GM12878 (cell line): ENCODE results near the gene DUSP18. TPM values are rescaled to one million over a fixed set of nuclear protein-coding genes. Genes with fewer than 3 reads are reported as not detected.

Experiments
- CEBPB ChIP-seq, 2 experiments: fragments of 150-350 bp in 1 of 2; IDR thresholded peaks; 2 replicates each; pipeline ENCODE4 v1.6.1; 2012 to 2014; ENCODE audit warnings: low read depth in 2 of 2, low read length in 2 of 2, borderline replicate concordance in 1 of 2, inconsistent platforms in 1 of 2
- CREM ChIP-seq: IDR thresholded peaks from 2 replicates; pipeline ENCODE4 v1.6.1; 2014; ENCODE audit warnings: antibody characterized with exemption, low read depth
- FOXK2 ChIP-seq: fragments of 450-650 bp; IDR thresholded peaks from 2 replicates; pipeline ENCODE4 v1.6.1; 2017; ENCODE audit warnings: mild to moderate bottlenecking, moderate library complexity
- FOXM1 ChIP-seq: IDR thresholded peaks from 2 replicates; pipeline ENCODE4 v1.6.1; 2012; ENCODE audit warnings: low read depth, mild to moderate bottlenecking, inconsistent platforms, low read length, moderate library complexity
- GATAD2B ChIP-seq: fragments of 450-650 bp; conservative IDR thresholded peaks from 2 replicates; pipeline ENCODE4 v1.6.1; 2017; ENCODE audit warnings: low read depth, mild to moderate bottlenecking, moderate library complexity
- LARP7 ChIP-seq: fragments of 450-650 bp; IDR thresholded peaks from 2 replicates; pipeline ENCODE4 v1.6.1; 2017; ENCODE audit warnings: mild to moderate bottlenecking
- MTA2 ChIP-seq: fragments of 450-650 bp; IDR thresholded peaks from 2 replicates; pipeline ENCODE4 v1.6.1; 2016; ENCODE audit warnings: low read depth, mild to moderate bottlenecking, moderate library complexity
- MYB ChIP-seq: fragments of 150-350 bp; IDR thresholded peaks from 2 replicates; pipeline ENCODE4 v1.6.1; 2014; ENCODE audit warnings: mild to moderate bottlenecking, low read depth, low read length, borderline replicate concordance
- NFYA ChIP-seq: IDR thresholded peaks from 2 replicates; pipeline ENCODE4 v1.6.1; 2011; ENCODE audit warnings: low read depth, mild to moderate bottlenecking, low read length, improper control_type of control experiment, borderline replicate concordance
- PAX8 ChIP-seq: fragments of 450-650 bp; IDR thresholded peaks from 2 replicates; pipeline ENCODE4 v1.6.1; 2017; ENCODE audit warnings: mild to moderate bottlenecking, moderate library complexity
- RAD51 ChIP-seq: fragments of 450-650 bp; IDR thresholded peaks from 2 replicates; pipeline ENCODE4 v1.6.1; 2016; ENCODE audit warnings: moderate library complexity, mild to moderate bottlenecking, inconsistent platforms
- RBBP5 ChIP-seq: fragments of 200-600 bp; sonication (generic); conservative IDR thresholded peaks from 2 replicates; pipeline ENCODE4 v1.6.1; 2016
- SIN3A ChIP-seq: IDR thresholded peaks from 2 replicates; pipeline ENCODE4 v1.6.1; 2012; ENCODE audit warnings: low read depth, low read length, improper control_type of control experiment
- SIX5 ChIP-seq: IDR thresholded peaks from 2 replicates; pipeline ENCODE4 v1.6.1; 2011; ENCODE audit warnings: mild to moderate bottlenecking, low read depth, low read length, moderate library complexity; ENCODE audit not compliant: severe bottlenecking
- SMAD5 ChIP-seq: IDR thresholded peaks from 2 replicates; pipeline ENCODE4 v1.6.1; 2016; ENCODE audit warnings: antibody characterized with exemption, low read depth
- SREBF1 ChIP-seq: IDR thresholded peaks from 2 replicates; pipeline ENCODE4 v1.6.1; 2012; ENCODE audit warnings: mild to moderate bottlenecking, low read length
- SREBF2 ChIP-seq: IDR thresholded peaks from 2 replicates; pipeline ENCODE4 v1.6.1; 2012; ENCODE audit warnings: mild to moderate bottlenecking, low read length
- TARDBP ChIP-seq: IDR thresholded peaks from 2 replicates; pipeline ENCODE4 v1.6.1; 2016; ENCODE audit warnings: borderline replicate concordance
- ZNF207 ChIP-seq: fragments of 450-650 bp; IDR thresholded peaks from 2 replicates; pipeline ENCODE4 v1.6.1; 2014; ENCODE audit warnings: antibody characterized with exemption, mild to moderate bottlenecking, borderline replicate concordance
- ZNF217 ChIP-seq: fragments of 450-650 bp; IDR thresholded peaks from 2 replicates; pipeline ENCODE4 v1.6.1; 2017; ENCODE audit warnings: antibody characterized with exemption, mild to moderate bottlenecking
- ZNF274 ChIP-seq: IDR thresholded peaks from one replicate; pipeline ENCODE4 v1.8.0; 2011; ENCODE audit not compliant: insufficient read length, insufficient read depth
- ZNF384 ChIP-seq: IDR thresholded peaks from 2 replicates; pipeline ENCODE4 v1.6.1; 2012; ENCODE audit warnings: low read depth, mild to moderate bottlenecking, low read length, improper control_type of control experiment, borderline replicate concordance
- ZNF622 ChIP-seq: fragments of 450-650 bp; IDR thresholded peaks from 2 replicates; pipeline ENCODE4 v1.6.1; 2017; ENCODE audit warnings: mild to moderate bottlenecking, inconsistent platforms
- ZZZ3 ChIP-seq: IDR thresholded peaks from 2 replicates; pipeline ENCODE4 v1.6.1; 2011; ENCODE audit warnings: low read depth; ENCODE audit not compliant: control insufficient read depth, insufficient read length
- polyA plus RNA-seq, 11 experiments: library from polyadenylated mRNA; depleted of rRNA in 4 of 11; unstranded in 6 of 11; stranded (reverse) in 5 of 11; fragments of >200 nt; fragmentation: Nextera tagmentation in 4 of 11; fragmentation: Illumina TruSeq in 1 of 11; extraction: Ambion mirVana in 4 of 11; extraction: Trizol in 1 of 11; gene quantifications; 1 replicate in 1 of 11; 2 replicates in 10 of 11; pipeline versions ENCODE4 v1.2.1 to v1.2.3, GENCODE V29; 2011 to 2016; ENCODE audit warnings: inconsistent platforms in 2 of 11, missing spikeins in 2 of 11, low read depth in 1 of 11
- total RNA-seq, 4 experiments: library from RNA; depleted of rRNA in 3 of 4; stranded (reverse); fragments of >200 nt in 3 of 4; fragmentation: Illumina TruSeq in 1 of 4; extraction: Trizol in 1 of 4; gene quantifications; 2 replicates each; pipeline versions ENCODE4 v1.2.1 to v1.2.3, GENCODE V29; 2013 to 2021
- TF ChIP-seq, protein P1 (sequence below): IDR thresholded peaks from 2 replicates; pipeline ENCODE4 v1.6.1; 2011; ENCODE audit warnings: borderline replicate concordance, low read depth, mild to moderate bottlenecking, moderate library complexity, mixed read lengths, low read length; ENCODE audit not compliant: insufficient read depth; ENCODE audit errors: extremely low read length
- TF ChIP-seq, protein P2 (sequence below): fragments of 450-650 bp; IDR thresholded peaks from 2 replicates; pipeline ENCODE4 v1.6.1; 2018; ENCODE audit warnings: mild to moderate bottlenecking, low read depth, moderate library complexity; ENCODE audit not compliant: partially characterized antibody
- TF ChIP-seq, protein P3 (sequence below): fragments of 450-650 bp; IDR thresholded peaks from 2 replicates; pipeline ENCODE4 v1.6.1; 2018; ENCODE audit warnings: borderline replicate concordance, mild to moderate bottlenecking; ENCODE audit not compliant: partially characterized antibody

The DUSP18 gene
- total and polyA plus RNA-seq, 10 of the 15 experiments (the other 5 are each of a cell fraction or from before 2014, with no cell fraction given): 1.9 to 11.9 (median 7.7) TPM

DNA sequence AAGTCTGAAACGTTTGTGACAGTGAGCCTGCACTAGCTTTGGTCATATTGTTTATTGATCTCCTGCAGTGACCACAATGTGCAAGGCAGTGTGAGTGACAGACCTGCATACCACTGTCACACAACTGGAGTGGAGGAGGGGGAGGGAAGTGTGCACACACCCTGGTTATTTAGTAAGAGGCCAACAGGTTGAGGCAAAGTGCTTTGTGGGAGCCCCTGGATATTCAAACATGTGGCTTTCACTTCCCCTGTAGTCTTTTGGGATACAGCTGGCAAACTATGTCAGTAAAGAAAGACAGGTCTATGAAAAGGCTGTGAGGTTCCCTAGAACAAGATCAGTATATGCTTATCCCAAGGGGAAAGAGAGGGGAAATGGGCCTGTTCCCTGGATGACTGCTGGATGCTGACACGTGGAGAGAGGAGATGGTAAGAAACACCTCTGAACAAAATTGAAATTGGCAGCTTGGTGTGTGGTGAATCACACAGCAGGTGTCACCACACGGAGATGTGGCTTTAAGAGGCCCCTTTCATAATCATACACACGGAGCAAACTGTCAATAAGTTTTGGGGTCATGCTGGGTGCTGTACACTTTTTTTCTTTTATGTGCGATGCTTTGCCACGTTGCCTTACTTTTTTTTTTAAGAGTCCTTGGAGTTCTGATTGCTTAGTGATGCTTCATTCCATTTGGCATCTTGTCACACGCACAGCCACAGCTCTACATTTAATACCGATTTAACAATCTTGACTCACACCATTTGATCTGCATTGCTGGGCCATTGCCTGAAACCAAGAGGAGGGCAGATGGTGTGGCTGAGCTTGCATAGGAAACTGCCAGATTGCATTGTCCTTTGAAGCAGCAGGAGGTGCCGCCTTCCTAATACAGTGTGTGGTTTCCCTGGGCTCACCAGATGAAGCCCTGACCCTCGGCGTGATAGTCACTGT, 38.3 kb upstream of the DUSP18 start (continued):
- TF ChIP-seq, protein P1, sequence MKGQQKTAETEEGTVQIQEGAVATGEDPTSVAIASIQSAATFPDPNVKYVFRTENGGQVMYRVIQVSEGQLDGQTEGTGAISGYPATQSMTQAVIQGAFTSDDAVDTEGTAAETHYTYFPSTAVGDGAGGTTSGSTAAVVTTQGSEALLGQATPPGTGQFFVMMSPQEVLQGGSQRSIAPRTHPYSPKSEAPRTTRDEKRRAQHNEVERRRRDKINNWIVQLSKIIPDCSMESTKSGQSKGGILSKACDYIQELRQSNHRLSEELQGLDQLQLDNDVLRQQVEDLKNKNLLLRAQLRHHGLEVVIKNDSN: no peak
- TF ChIP-seq NFYA (no peak), ZNF217 (no peak), CREM (peak; percentile 10; the same call in 1 of the 2 replicates), SREBF2 (no peak), FOXK2 (no peak), GATAD2B (no peak), LARP7 (no peak), ZNF384 (peak; percentile 84), SIN3A (no peak), TARDBP (no peak), SREBF1 (no peak), PAX8 (no peak), FOXM1 (peak; percentile 19; the same call in 1 of the 2 replicates), ZNF207 (no peak), RAD51 (no peak), ZNF274 (no peak), RBBP5 (no peak), ZNF622 (no peak), SMAD5 (no peak), MYB (no peak), SIX5 (no peak), MTA2 (no peak; the same call in 1 of the 2 replicates), ZZZ3 (no peak), CEBPB (IDR thresholded peaks at IDR 0.05; ENCODE audit: borderline replicate concordance in 1 of 2, low read depth in 2 of 2, low read length in 2 of 2) (no peak)
- TF ChIP-seq, protein P2, sequence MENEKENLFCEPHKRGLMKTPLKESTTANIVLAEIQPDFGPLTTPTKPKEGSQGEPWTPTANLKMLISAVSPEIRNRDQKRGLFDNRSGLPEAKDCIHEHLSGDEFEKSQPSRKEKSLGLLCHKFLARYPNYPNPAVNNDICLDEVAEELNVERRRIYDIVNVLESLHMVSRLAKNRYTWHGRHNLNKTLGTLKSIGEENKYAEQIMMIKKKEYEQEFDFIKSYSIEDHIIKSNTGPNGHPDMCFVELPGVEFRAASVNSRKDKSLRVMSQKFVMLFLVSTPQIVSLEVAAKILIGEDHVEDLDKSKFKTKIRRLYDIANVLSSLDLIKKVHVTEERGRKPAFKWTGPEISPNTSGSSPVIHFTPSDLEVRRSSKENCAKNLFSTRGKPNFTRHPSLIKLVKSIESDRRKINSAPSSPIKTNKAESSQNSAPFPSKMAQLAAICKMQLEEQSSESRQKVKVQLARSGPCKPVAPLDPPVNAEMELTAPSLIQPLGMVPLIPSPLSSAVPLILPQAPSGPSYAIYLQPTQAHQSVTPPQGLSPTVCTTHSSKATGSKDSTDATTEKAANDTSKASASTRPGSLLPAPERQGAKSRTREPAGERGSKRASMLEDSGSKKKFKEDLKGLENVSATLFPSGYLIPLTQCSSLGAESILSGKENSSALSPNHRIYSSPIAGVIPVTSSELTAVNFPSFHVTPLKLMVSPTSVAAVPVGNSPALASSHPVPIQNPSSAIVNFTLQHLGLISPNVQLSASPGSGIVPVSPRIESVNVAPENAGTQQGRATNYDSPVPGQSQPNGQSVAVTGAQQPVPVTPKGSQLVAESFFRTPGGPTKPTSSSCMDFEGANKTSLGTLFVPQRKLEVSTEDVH: no peak
- TF ChIP-seq, protein P3, sequence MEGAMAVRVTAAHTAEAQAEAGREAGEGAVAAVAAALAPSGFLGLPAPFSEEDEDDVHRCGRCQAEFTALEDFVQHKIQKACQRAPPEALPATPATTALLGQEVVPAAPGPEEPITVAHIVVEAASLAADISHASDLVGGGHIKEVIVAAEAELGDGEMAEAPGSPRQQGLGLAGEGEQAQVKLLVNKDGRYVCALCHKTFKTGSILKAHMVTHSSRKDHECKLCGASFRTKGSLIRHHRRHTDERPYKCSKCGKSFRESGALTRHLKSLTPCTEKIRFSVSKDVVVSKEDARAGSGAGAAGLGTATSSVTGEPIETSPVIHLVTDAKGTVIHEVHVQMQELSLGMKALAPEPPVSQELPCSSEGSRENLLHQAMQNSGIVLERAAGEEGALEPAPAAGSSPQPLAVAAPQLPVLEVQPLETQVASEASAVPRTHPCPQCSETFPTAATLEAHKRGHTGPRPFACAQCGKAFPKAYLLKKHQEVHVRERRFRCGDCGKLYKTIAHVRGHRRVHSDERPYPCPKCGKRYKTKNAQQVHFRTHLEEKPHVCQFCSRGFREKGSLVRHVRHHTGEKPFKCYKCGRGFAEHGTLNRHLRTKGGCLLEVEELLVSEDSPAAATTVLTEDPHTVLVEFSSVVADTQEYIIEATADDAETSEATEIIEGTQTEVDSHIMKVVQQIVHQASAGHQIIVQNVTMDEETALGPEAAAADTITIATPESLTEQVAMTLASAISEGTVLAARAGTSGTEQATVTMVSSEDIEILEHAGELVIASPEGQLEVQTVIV: no peak
